ENCODE results near the gene HTR7.

DNA sequence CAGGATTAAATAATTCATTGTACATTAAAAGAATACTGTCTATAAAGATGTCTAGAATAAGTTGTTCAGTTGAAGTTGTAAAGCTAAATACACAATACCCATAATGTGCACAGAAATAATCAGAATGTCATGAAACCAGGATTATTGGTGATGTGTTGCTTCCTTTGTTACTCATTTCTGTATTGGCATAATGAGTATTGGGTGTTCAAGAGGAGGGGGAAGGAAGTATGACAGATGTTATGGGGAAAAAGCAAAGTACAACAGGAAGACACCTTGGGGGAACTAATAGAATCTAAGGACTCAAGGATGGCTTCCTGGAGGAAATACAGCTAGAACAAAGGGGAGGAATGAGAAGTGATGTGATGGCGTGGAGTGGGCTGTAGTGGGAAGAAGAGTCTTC is 48.1 kb upstream of the HTR7 start:
- TF ChIP-seq, protein P1, sequence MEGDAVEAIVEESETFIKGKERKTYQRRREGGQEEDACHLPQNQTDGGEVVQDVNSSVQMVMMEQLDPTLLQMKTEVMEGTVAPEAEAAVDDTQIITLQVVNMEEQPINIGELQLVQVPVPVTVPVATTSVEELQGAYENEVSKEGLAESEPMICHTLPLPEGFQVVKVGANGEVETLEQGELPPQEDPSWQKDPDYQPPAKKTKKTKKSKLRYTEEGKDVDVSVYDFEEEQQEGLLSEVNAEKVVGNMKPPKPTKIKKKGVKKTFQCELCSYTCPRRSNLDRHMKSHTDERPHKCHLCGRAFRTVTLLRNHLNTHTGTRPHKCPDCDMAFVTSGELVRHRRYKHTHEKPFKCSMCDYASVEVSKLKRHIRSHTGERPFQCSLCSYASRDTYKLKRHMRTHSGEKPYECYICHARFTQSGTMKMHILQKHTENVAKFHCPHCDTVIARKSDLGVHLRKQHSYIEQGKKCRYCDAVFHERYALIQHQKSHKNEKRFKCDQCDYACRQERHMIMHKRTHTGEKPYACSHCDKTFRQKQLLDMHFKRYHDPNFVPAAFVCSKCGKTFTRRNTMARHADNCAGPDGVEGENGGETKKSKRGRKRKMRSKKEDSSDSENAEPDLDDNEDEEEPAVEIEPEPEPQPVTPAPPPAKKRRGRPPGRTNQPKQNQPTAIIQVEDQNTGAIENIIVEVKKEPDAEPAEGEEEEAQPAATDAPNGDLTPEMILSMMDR (IDR thresholded peaks at IDR 0.05; ENCODE audit: low read length), result no peak
- no peak for TF ChIP-seq EZH2 (IDR thresholded peaks at IDR 0.05; ENCODE audit: borderline replicate concordance, low read length)

All from OCI-LY1 (cell line).